Effector memory CD4-positive, alpha-beta T cell (primary cell): ENCODE results near the gene ZNF200.
A peak's percentile ranks its signal among the peaks of the same experiment; 100 is the strongest.

Experiments used
- DNase-seq, 3 donors: peaks; one replicate each; pipeline ENCODE4 v3.0.0-alpha.2; 2020
- H3K27ac ChIP-seq: 2 replicates; pipeline ENCODE4 v1.7.0; 2013; ENCODE audit warnings: mild to moderate bottlenecking, low read length, moderate library complexity; ENCODE audit not compliant: insufficient read depth, poor library complexity, severe bottlenecking
- H3K27me3 ChIP-seq: replicated peaks from 2 replicates; pipeline ENCODE4 v1.7.0; 2013; ENCODE audit warnings: mild to moderate bottlenecking, low read length; ENCODE audit not compliant: insufficient read depth, control insufficient read depth, poor library complexity, severe bottlenecking
- H3K36me3 ChIP-seq: 2 replicates; pipeline ENCODE4 v1.7.0; 2013; ENCODE audit warnings: mild to moderate bottlenecking, low read length, moderate library complexity; ENCODE audit not compliant: control insufficient read depth, insufficient read depth
- H3K4me1 ChIP-seq: 2 replicates; pipeline ENCODE4 v1.7.0; 2013; ENCODE audit warnings: low read length, mild to moderate bottlenecking; ENCODE audit not compliant: control insufficient read depth, insufficient read depth, poor library complexity, severe bottlenecking
- H3K4me3 ChIP-seq: 2 replicates; pipeline ENCODE4 v1.7.0; 2013; ENCODE audit warnings: low read length, low read depth, mild to moderate bottlenecking; ENCODE audit not compliant: insufficient read depth, poor library complexity, severe bottlenecking
- H3K9me3 ChIP-seq: 2 replicates; pipeline ENCODE4 v1.7.0; 2013; ENCODE audit warnings: mild to moderate bottlenecking, low read length, moderate library complexity; ENCODE audit not compliant: control insufficient read depth

ZNF200 gene

DNA sequence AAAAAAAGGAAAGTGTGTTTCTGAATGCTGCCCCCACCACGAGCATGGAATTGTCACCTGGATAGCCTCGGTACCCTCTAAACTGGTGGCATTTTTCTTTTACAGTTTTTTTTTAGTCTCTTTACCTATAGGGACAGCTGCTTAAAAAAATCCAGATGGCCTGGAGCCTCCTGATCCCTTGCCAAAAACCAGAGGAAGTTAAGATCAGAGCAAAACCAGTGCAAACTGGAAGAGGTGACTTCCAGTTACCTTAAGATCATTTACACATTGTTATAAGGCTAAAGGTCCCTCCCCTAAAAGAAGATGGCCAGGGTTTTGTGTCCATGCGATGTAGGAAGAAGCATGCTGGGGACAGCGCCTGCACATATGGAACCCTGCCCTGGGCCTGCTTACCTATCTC is 18.0 kb upstream of the ZNF200 start:
- H3K36me3 ChIP-seq = no peaks in the 10 kb centered on the region
- H3K27me3 ChIP-seq = no peaks in the 10 kb centered on the region
- no peaks in the 10 kb centered on the region for H3K4me1 ChIP-seq
- H3K9me3 ChIP-seq = no peaks in the 10 kb centered on the region
- H3K27ac ChIP-seq = no peak overlapping the region
- H3K4me3 ChIP-seq = no peak overlapping the region
- no peak for DNase-seq

GRCh38 chr16:3249451-3249850 is 14.5 kb upstream of the ZNF200 start:
- Histone ChIP-seq H3K27ac (no peak overlapping the region), H3K4me1 (no peaks in the 10 kb centered on the region), H3K4me3 (no peak overlapping the region), H3K9me3 (no peaks in the 10 kb centered on the region), H3K27me3 (no peaks in the 10 kb centered on the region), H3K36me3 (no peaks in the 10 kb centered on the region)
- no peak for DNase-seq

GRCh38 chr16:3249020-3249419 is 14.1 kb upstream of the ZNF200 start:
- no peak for DNase-seq
- H3K27me3 ChIP-seq = no peaks in the 10 kb centered on the region
- no peak overlapping the region for H3K4me3 ChIP-seq
- no peaks in the 10 kb centered on the region for H3K36me3 ChIP-seq
- no peaks in the 10 kb centered on the region for H3K9me3 ChIP-seq
- H3K4me1 ChIP-seq = no peaks in the 10 kb centered on the region
- H3K27ac ChIP-seq = no peak overlapping the region

DNA sequence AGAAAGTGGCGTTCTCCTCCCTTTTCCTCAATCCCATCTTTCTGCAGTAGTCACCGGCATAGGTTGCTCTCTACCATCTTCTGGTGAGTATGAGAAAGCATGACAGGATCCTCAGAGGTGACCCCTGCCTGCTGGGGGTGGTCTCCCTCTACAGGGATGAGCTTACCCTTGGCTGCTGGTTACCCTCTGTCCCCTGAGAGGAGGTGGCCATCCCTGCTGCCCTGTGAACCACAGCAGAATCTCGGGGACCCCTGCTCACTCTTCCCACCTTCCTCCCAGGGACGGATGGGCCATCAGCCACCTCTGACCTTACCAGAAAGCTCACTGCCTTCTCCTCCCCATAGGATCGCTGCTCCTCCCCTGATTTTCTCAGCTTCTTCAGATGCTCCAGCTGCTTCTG is 13.6 kb upstream of the ZNF200 start:
- Histone ChIP-seq H3K4me1 (no peaks in the 10 kb centered on the region), H3K4me3 (no peak overlapping the region), H3K36me3 (no peaks in the 10 kb centered on the region), H3K9me3 (no peaks in the 10 kb centered on the region), H3K27ac (no peak overlapping the region), H3K27me3 (no peaks in the 10 kb centered on the region)
- DNase-seq = no peak

DNA sequence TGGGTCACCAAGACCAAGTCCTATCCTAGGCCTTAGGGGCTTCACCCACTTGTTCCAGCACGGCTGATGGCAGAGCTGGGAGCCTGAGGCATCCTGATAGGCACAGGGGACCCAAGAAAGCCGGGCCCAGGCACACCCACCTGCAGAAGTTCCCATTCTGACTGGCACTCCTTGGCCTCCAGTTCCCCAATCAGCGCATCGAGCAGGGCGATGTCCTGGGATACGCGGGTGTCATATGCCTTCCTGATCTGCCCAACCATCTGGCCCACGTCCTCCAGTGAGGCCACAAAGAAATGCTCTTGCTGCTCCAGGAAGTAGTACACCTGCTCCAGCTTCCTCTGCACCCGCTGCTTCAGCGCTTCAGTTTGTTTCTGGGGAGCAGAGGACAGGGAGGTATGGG is 11.9 kb upstream of the ZNF200 start:
- no peaks in the 10 kb centered on the region for H3K36me3 ChIP-seq
- H3K4me1 ChIP-seq = no peaks in the 10 kb centered on the region
- DNase-seq = no peak
- no peaks in the 10 kb centered on the region for H3K9me3 ChIP-seq
- H3K27me3 ChIP-seq = no peaks in the 10 kb centered on the region
- no peak overlapping the region for H3K27ac ChIP-seq
- H3K4me3 ChIP-seq = no peak overlapping the region

GRCh38 chr16:3246002-3246401 is 11.0 kb upstream of the ZNF200 start:
- DNase-seq = no peak
- H3K36me3 ChIP-seq = no peaks in the 10 kb centered on the region
- H3K27ac ChIP-seq = no peak overlapping the region
- no peaks in the 10 kb centered on the region for H3K4me1 ChIP-seq
- H3K9me3 ChIP-seq = no peaks in the 10 kb centered on the region
- no peaks in the 10 kb centered on the region for H3K27me3 ChIP-seq
- H3K4me3 ChIP-seq = no peak overlapping the region

DNA sequence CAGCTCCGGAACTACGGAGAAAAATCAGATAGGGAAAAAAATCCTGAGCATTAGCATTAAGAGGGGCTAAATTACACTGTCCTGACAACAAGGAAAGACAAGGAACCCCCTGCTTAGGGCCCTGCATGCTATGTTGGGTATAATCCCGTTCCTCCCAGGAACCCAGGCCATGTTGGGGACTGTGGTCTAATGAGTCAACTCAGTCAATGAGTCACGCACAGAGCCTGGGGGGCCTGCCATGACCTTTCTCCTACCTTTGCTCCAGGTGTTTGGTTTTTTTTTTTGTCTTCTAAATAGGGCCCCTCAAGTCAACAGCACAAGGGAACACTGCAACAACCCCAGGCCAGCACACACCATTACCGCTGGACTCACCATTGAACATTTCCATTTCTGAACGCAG is 8.9 kb upstream of the ZNF200 start:
- DNase-seq = no peak

GRCh38 chr16:3242709-3243108 is 7.8 kb upstream of the ZNF200 start:
- Histone ChIP-seq H3K27ac (no peak overlapping the region), H3K9me3 (no peaks in the 10 kb centered on the region), H3K27me3 (no peaks in the 10 kb centered on the region), H3K4me3 (no peak overlapping the region), H3K36me3 (no peaks in the 10 kb centered on the region), H3K4me1 (no peaks in the 10 kb centered on the region)
- DNase-seq = no peak

More for the DNA sequence above, 8.9 kb upstream of the ZNF200 start:
- Histone ChIP-seq H3K4me1 (no peaks in the 10 kb centered on the region), H3K36me3 (no peaks in the 10 kb centered on the region), H3K9me3 (no peaks in the 10 kb centered on the region), H3K27ac (no peak overlapping the region), H3K27me3 (no peaks in the 10 kb centered on the region), H3K4me3 (no peak overlapping the region)

- Histone ChIP-seq H3K36me3 (no peaks in the 10 kb centered on the region), H3K4me1 (no peaks in the 10 kb centered on the region), H3K27ac (no peak overlapping the region), H3K4me3 (no peak overlapping the region), H3K9me3 (no peaks in the 10 kb centered on the region), H3K27me3 (no peaks in the 10 kb centered on the region)
- no peak for DNase-seq
Observed at GRCh38 chr16:3241761-3242160, 6.8 kb upstream of the ZNF200 start.

- peaks cover 13% of the 10 kb centered on the region for H3K4me1 ChIP-seq
- H3K4me3 ChIP-seq = no peak overlapping the region
- DNase-seq = peak; percentile 45 to 80 (median 54)
- peaks cover 23% of the 10 kb centered on the region for H3K36me3 ChIP-seq
- no peaks in the 10 kb centered on the region for H3K27me3 ChIP-seq
- H3K27ac ChIP-seq = peak overlapping the region; percentile 16
- H3K9me3 ChIP-seq = peaks cover 4% of the 10 kb centered on the region
Observed at GRCh38 chr16:3235856-3236669, 1.1 kb upstream of the ZNF200 start.
